Stimulated activated CD4-positive, alpha-beta T cell treated with anti-CD3 and anti-CD28 coated beads, Interleukin-12 subunit alpha, Interleukin-12 subunit beta, amount 100 ng/mL, for 48 hours (primary cell): ENCODE measurements around the gene MINDY1.

ENCODE experiments used
- DNase-seq, 3 donors: peaks; one replicate each; pipeline ENCODE4 v3.0.0-alpha.2; 2020; ENCODE audit warnings: low read depth in 2 of 3, low spot score in 1 of 3

Gene MINDY1

GRCh38 chr1:151006327-151007052 is at the start of gene MINDY1:
Gene MINDY1, minus strand, starts transcription at chr1:151006902. Its CDS starts 4,285 bp downstream, at chr1:151002617.
- DNase-seq, result peak in 2 of 3 donors; percentile 30 to 36

- DNase-seq, result no peak
Measured at GRCh38 chr1:151056149-151056548, 49.4 kb upstream of the MINDY1 start.

GRCh38 chr1:151055581-151055980 is 48.9 kb upstream of the MINDY1 start:
- DNase-seq, result no peak

GRCh38 chr1:151054971-151055547 is 48.4 kb upstream of the MINDY1 start:
- DNase-seq, result no peak

GRCh38 chr1:151051356-151052009 is 44.8 kb upstream of the MINDY1 start:
- DNase-seq, result no peak

- DNase-seq, result no peak
Measured at GRCh38 chr1:151050051-151050688, 43.5 kb upstream of the MINDY1 start.

- no peak for DNase-seq
Measured at GRCh38 chr1:151049458-151049857, 42.8 kb upstream of the MINDY1 start.

- no peak for DNase-seq
Measured at GRCh38 chr1:151048645-151049032, 41.9 kb upstream of the MINDY1 start.

- no peak for DNase-seq
Measured at GRCh38 chr1:151047925-151048644, 41.4 kb upstream of the MINDY1 start.

- DNase-seq, result no peak
Measured at GRCh38 chr1:151047591-151047924, 40.9 kb upstream of the MINDY1 start, which contains the start of gene C1orf56. Gene C1orf56, plus strand, starts transcription at chr1:151047751. Its CDS starts 97 bp downstream, at chr1:151047848.

- DNase-seq, result no peak
Measured at GRCh38 chr1:151043163-151043562, 36.5 kb upstream of the MINDY1 start.

GRCh38 chr1:151039521-151039920 is 32.8 kb upstream of the MINDY1 start:
- no peak for DNase-seq

- no peak for DNase-seq
Measured at GRCh38 chr1:151037032-151037431, 30.3 kb upstream of the MINDY1 start.

GRCh38 chr1:151036356-151036755 is 29.7 kb upstream of the MINDY1 start, which contains the start of gene BNIPL:
Gene BNIPL, plus strand, starts transcription at chr1:151036586. Its CDS starts 140 bp downstream, at chr1:151036726.
- DNase-seq, result no peak

GRCh38 chr1:151035167-151035566 is 28.5 kb upstream of the MINDY1 start:
- no peak for DNase-seq

- no peak for DNase-seq
Measured at GRCh38 chr1:151032164-151032563, 25.5 kb upstream of the MINDY1 start.

GRCh38 chr1:151026460-151026859 is 19.8 kb upstream of the MINDY1 start:
- DNase-seq, result no peak

GRCh38 chr1:151024540-151025146 is 17.9 kb upstream of the MINDY1 start:
- DNase-seq, result peak; percentile 65 to 81 (median 77)

- DNase-seq, result no peak
Measured at GRCh38 chr1:151013518-151013917, 6.8 kb upstream of the MINDY1 start.

- DNase-seq, result no peak
Measured at GRCh38 chr1:151012684-151013471, 6.2 kb upstream of the MINDY1 start.
